GM12892 (cell line): Measurements from ENCODE around the gene PDSS2.
"Not testable (repeated sequence)": the region's sequence is repeated elsewhere in the genome, so short reads cannot be mapped to it uniquely, and the experiment has no call there.

Experiments used
- POLR2A ChIP-seq: IDR thresholded peaks from 2 replicates; pipeline ENCODE4 v1.6.1; 2011; ENCODE audit warnings: low read depth, low read length, control low read depth
- POLR2AphosphoS5 ChIP-seq: IDR thresholded peaks from 2 replicates; pipeline ENCODE4 v1.6.1; 2011; ENCODE audit warnings: low read depth, low read length, control low read depth

GRCh38 chr6:107285683-107286082 lies 173.7 kb downstream of the PDSS2 start:
- TF ChIP-seq POLR2A, POLR2AphosphoS5: not testable (repeated sequence)
